ENCODE data around the gene NFIC. TPM values are rescaled to one million over a fixed set of nuclear protein-coding genes. Genes with fewer than 3 reads are reported as not detected.

The NFIC gene
- total and polyA plus RNA-seq, 10 of the 15 experiments (the other 5 are each of a cell fraction or from before 2014, with no cell fraction given): 0.71 to 53.5 (median 10.2) TPM

GRCh38 chr19:3442487-3443071, 76.2 kb downstream of the NFIC start:
- Histone ChIP-seq H3K27me3 (replicated peaks in 1 of 2; ENCODE audit: control insufficient read depth in 2 of 2, insufficient read depth in 2 of 2, low read length in 1 of 2) (no peaks in the 10 kb centered on the region), H3K9me3 (replicated peaks; ENCODE audit: control insufficient read depth, insufficient read depth, low read length) (no peaks in the 10 kb centered on the region), H3K79me2 (ENCODE audit: control insufficient read depth, insufficient read depth, low read length) (no peaks in the 10 kb centered on the region), H4K20me1 (ENCODE audit: control insufficient read depth, insufficient read depth) (no peaks in the 10 kb centered on the region), H3K9ac (ENCODE audit: control insufficient read depth, insufficient read depth, low read length) (no peak overlapping the region), H3K4me2 (ENCODE audit: control insufficient read depth, insufficient read depth) (no peak overlapping the region), H3K36me3 (ENCODE audit: control insufficient read depth in 2 of 2, insufficient read depth in 2 of 2, low read length in 1 of 2) (peaks cover 15 to 26% of the 10 kb centered on the region in 2 experiments; a peak in 3 of 4 replicates), H3K27ac (ENCODE audit: control insufficient read depth, insufficient read depth) (no peak overlapping the region), H3K4me1 (ENCODE audit: control insufficient read depth, insufficient read depth, low read length) (no peaks in the 10 kb centered on the region), H2AFZ (ENCODE audit: control insufficient read depth, low read depth, low read length) (no peak overlapping the region), H3K4me3 (no peak overlapping the region)
- ATAC-seq (no peak), DNase-seq (ENCODE audit: low read depth, low spot score) (no peak), FAIRE-seq (no peak)
- ChIA-PET SMC1A (ENCODE audit: uncharacterized antibody, unreplicated experiment) (interaction anchor here (0.6 kb wide), 1 partner anchor 373 kb away, joined by 4 read pairs; no protein-coding TSS in a partner anchor), RAD21 (ENCODE audit: unreplicated experiment) (no interaction called here), POLR2A (no interaction called here), CTCF (no interaction called here)
- intact Hi-C loops (cut with micrococcal nuclease; ENCODE audit: unreplicated experiment): loop anchor here (5.0 kb wide), 1 partner anchor 115 kb away; no protein-coding TSS in a partner anchor
- no TSS peak for BruUV-seq (replicated peaks)
- in situ Hi-C loops (cut with MboI): no loop called here
- no peak for TF ChIP-seq EGR1 (IDR thresholded peaks at IDR 0.05; ENCODE audit: borderline replicate concordance in 1 of 2, low read depth in 2 of 2, low read length in 2 of 2)
- no peak for TF ChIP-seq SRF (IDR thresholded peaks at IDR 0.05; ENCODE audit: low read depth in 2 of 2, low read length in 2 of 2)
- 85% methylated on average over 14 of the region's 15 CpGs for WGBS (ENCODE audit: insufficient coverage, insufficient replicate concordance, low lambda C conversion rate, missing lambda C conversion rate)

GRCh38 chr19:3443840-3444694, 77.7 kb downstream of the NFIC start:
- BruUV-seq (replicated peaks): no TSS peak
- no peak overlapping the region for H3K4me2 ChIP-seq (ENCODE audit: control insufficient read depth, insufficient read depth)
- SMC1A ChIA-PET (ENCODE audit: uncharacterized antibody, unreplicated experiment): no interaction called here
- 77% methylated on average over 27 of the region's 33 CpGs for WGBS (ENCODE audit: insufficient coverage, insufficient replicate concordance, low lambda C conversion rate, missing lambda C conversion rate)
- H3K79me2 ChIP-seq (ENCODE audit: control insufficient read depth, insufficient read depth, low read length): no peaks in the 10 kb centered on the region
- H4K20me1 ChIP-seq (ENCODE audit: control insufficient read depth, insufficient read depth): no peaks in the 10 kb centered on the region
- H3K27me3 ChIP-seq (replicated peaks in 1 of 2; ENCODE audit: control insufficient read depth in 2 of 2, insufficient read depth in 2 of 2, low read length in 1 of 2): no peaks in the 10 kb centered on the region
- DNase-seq (ENCODE audit: low read depth, low spot score) (no peak), FAIRE-seq (no peak), ATAC-seq (no peak)
- no peaks in the 10 kb centered on the region for H3K4me1 ChIP-seq (ENCODE audit: control insufficient read depth, insufficient read depth, low read length)
- no peak overlapping the region for H3K4me3 ChIP-seq
- intact Hi-C loops (cut with micrococcal nuclease; ENCODE audit: unreplicated experiment) (loop anchor here (5.0 kb wide), 1 partner anchor 117 kb away; no protein-coding TSS in a partner anchor), in situ Hi-C loops (cut with MboI) (no loop called here)
- H2AFZ ChIP-seq (ENCODE audit: control insufficient read depth, low read depth, low read length): no peak overlapping the region
- H3K27ac ChIP-seq (ENCODE audit: control insufficient read depth, insufficient read depth): no peak overlapping the region
- RAD21 ChIA-PET (ENCODE audit: unreplicated experiment): no interaction called here
- H3K9me3 ChIP-seq (replicated peaks; ENCODE audit: control insufficient read depth, insufficient read depth, low read length): no peaks in the 10 kb centered on the region
- CTCF ChIA-PET: no interaction called here
- no peak overlapping the region for H3K9ac ChIP-seq (ENCODE audit: control insufficient read depth, insufficient read depth, low read length)
- POLR2A ChIA-PET: no interaction called here
- H3K36me3 ChIP-seq (ENCODE audit: control insufficient read depth in 2 of 2, insufficient read depth in 2 of 2, low read length in 1 of 2): peaks cover 13 to 27% of the 10 kb centered on the region in 2 experiments; a peak in 3 of 4 replicates
- TF ChIP-seq MEF2A (IDR thresholded peaks at IDR 0.05; ENCODE audit: insufficient read depth, low read depth, low read length) (no peak), HDAC2 (IDR thresholded peaks at IDR 0.05) (no peak), TCF12 (IDR thresholded peaks at IDR 0.05; ENCODE audit: low read depth, low read length) (no peak), ZNF384 (IDR thresholded peaks at IDR 0.05; ENCODE audit: borderline replicate concordance, low read depth, low read length) (no peak), MXI1 (IDR thresholded peaks at IDR 0.05; ENCODE audit: low read depth, low read length) (no peak), CUX1 (IDR thresholded peaks at IDR 0.05; ENCODE audit: insufficient replicate concordance, low read depth, low read length) (no peak), ATF7 (IDR thresholded peaks at IDR 0.05; ENCODE audit: low read depth) (no peak)
